ENCODE measurements around the gene SYT5. TPM values are rescaled to one million over a fixed set of nuclear protein-coding genes. Genes with fewer than 3 reads are reported as not detected.

SYT5 gene
- total and polyA plus RNA-seq, 2 of the 13 experiments (the other 11 are each of a cell fraction or from before 2014, with no cell fraction given) = not detected

GRCh38 chr19:55216461-55217198, 36.5 kb upstream of the SYT5 start (continued):
- peak; percentile 98 for TF ChIP-seq MTERF4 (CRISPR knock-in tag; IDR thresholded peaks at IDR 0.05)
- no peak for TF ChIP-seq SP1 (IDR thresholded peaks at IDR 0.05)
- TF ChIP-seq SP1 (CRISPR knock-in tag; IDR thresholded peaks at IDR 0.05) = peak; percentile 81
- peak; percentile 95; the same call in 1 of the 2 replicates for TF ChIP-seq FUBP1 (CRISPR knock-in tag; IDR thresholded peaks at IDR 0.05; ENCODE audit: borderline replicate concordance)
- TF ChIP-seq RXRA (CRISPR knock-in tag; IDR thresholded peaks at IDR 0.05) = peak; percentile 48
- peak; percentile 42; the same call in 1 of the 2 replicates for TF ChIP-seq DNMT1 (CRISPR knock-in tag; IDR thresholded peaks at IDR 0.05)
- TF ChIP-seq ZNF251 (CRISPR knock-in tag; IDR thresholded peaks at IDR 0.05) = no peak
- peak; percentile 72 for TF ChIP-seq MLX (CRISPR knock-in tag; IDR thresholded peaks at IDR 0.05)
- TF ChIP-seq SNAI1 (CRISPR knock-in tag; IDR thresholded peaks at IDR 0.05; ENCODE audit: borderline replicate concordance) = no peak
- peak; percentile 90 for TF ChIP-seq MEIS2 (CRISPR knock-in tag; IDR thresholded peaks at IDR 0.05)
- no peak for TF ChIP-seq HNF4A (CRISPR knock-in tag; IDR thresholded peaks at IDR 0.05)
- peak; percentile 94 for TF ChIP-seq MTF2 (CRISPR knock-in tag; IDR thresholded peaks at IDR 0.05; ENCODE audit: borderline replicate concordance)
- no peak for TF ChIP-seq ZNF354B (CRISPR knock-in tag; IDR thresholded peaks at IDR 0.05)
- peak; percentile 90 for TF ChIP-seq FOXK2 (IDR thresholded peaks at IDR 0.05)
- peak; percentile 46; the same call in 1 of the 2 replicates for TF ChIP-seq MYC (CRISPR knock-in tag; IDR thresholded peaks at IDR 0.05; ENCODE audit: borderline replicate concordance)
- peak; percentile 57; the same call in 1 of the 2 replicates for TF ChIP-seq TOE1 (CRISPR knock-in tag; IDR thresholded peaks at IDR 0.05)
- peak; percentile 99 for TF ChIP-seq HBP1 (CRISPR knock-in tag; IDR thresholded peaks at IDR 0.05; ENCODE audit: low read depth)
- peak; percentile 83 for TF ChIP-seq UBTF (CRISPR knock-in tag; IDR thresholded peaks at IDR 0.05)
- TF ChIP-seq CHD4 (IDR thresholded peaks at IDR 0.05; ENCODE audit: borderline replicate concordance, low read length) = no peak
- peak; percentile 76 for TF ChIP-seq ZFP91 (CRISPR knock-in tag; IDR thresholded peaks at IDR 0.05; ENCODE audit: borderline replicate concordance)
- peak; percentile 99 for TF ChIP-seq PHF5A (CRISPR knock-in tag; IDR thresholded peaks at IDR 0.05; ENCODE audit: low read depth, unreplicated experiment)
